ENCODE data around the gene NFASC.

Gene NFASC

DNA sequence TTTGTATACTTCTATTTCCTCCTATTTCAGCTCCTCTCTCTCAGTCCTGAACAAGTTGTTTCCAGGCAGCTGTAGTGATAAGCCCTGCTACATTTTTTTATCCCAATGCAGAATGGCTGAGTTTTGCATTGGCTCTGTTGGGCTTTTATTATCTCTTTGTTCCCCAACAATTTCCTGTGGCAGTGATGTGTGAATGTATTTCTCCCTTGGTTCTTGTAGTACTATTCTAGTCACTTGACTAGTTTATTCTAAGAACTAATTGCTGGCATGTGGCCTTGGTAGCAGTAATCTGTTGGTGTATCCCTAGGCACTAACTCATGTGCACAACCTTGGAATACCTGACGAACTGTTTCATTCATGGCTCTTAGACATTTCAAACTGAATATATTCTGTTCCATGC is 60.7 kb downstream of the NFASC start:
- no peak overlapping the region for H3K9ac ChIP-seq (ENCODE audit: low read length)
- no peaks in the 10 kb centered on the region for H3K36me3 ChIP-seq (ENCODE audit: control insufficient read depth, low read depth, low read length)
- H3K4me1 ChIP-seq (ENCODE audit: control insufficient read depth, low read depth, low read length) = peaks cover 45% of the 10 kb centered on the region
- no peak overlapping the region for H3K4me3 ChIP-seq (ENCODE audit: low read length)
- no peaks in the 10 kb centered on the region for H3K9me3 ChIP-seq (ENCODE audit: control insufficient read depth, low read depth, low read length)
- no peaks in the 10 kb centered on the region for H3K27me3 ChIP-seq (ENCODE audit: control insufficient read depth, insufficient read depth, low read length)
- H3K27ac ChIP-seq (ENCODE audit: low read length) = no peak overlapping the region

DNA sequence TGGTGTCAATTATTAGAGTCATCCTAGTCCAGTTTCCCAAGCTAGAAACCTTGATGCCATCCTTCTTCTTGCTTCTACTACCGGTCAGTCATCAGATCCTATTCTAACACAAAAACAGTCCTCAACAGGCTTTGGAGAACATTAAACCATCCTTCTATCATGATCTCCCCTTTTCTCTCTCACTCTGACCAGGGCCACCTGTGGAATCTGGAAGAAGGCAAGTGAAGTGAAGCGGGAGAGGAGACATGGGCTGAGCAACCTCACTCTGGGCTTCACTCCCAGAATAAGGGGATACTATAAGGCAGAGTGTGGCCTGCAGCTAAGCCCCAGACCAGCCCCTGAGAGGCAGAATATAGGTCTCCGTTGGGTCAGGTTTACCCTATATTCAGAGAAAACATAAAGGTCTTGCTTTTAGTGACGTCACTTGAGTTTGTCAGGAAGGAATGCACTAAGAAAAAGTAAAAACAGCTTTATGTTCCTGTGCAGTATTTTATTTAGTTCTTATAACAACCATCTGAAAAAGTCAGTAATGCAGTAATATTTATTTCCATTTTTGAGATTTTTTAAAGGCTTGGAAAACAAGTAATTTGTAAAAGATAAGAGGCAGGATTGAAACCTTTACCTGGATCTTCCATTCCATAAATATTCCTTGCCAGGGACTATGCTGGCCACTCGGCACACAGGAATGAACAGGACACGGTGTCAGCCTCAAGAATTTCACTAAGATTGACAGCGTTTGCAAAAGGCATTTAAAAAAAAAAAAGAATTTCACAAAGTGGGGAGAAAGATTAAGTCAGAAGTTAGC is 61.3 kb downstream of the NFASC start:
- H3K27me3 ChIP-seq (ENCODE audit: control insufficient read depth, insufficient read depth, low read length) = no peaks in the 10 kb centered on the region

GRCh38 chr1:204932573-204932909 is 61.9 kb downstream of the NFASC start:
- H3K9me3 ChIP-seq (ENCODE audit: control insufficient read depth, low read depth, low read length) = no peaks in the 10 kb centered on the region
- no peak overlapping the region for H3K4me3 ChIP-seq (ENCODE audit: low read length)
- peaks cover 39% of the 10 kb centered on the region for H3K4me1 ChIP-seq (ENCODE audit: control insufficient read depth, low read depth, low read length)
- H3K9ac ChIP-seq (ENCODE audit: low read length) = no peak overlapping the region
- H3K27me3 ChIP-seq (ENCODE audit: control insufficient read depth, insufficient read depth, low read length) = no peaks in the 10 kb centered on the region
- no peaks in the 10 kb centered on the region for H3K36me3 ChIP-seq (ENCODE audit: control insufficient read depth, low read depth, low read length)
- H3K27ac ChIP-seq (ENCODE audit: low read length) = no peak overlapping the region

More for the DNA sequence above, 61.3 kb downstream of the NFASC start:
- Histone ChIP-seq H3K36me3 (ENCODE audit: control insufficient read depth, low read depth, low read length) (no peaks in the 10 kb centered on the region), H3K4me3 (ENCODE audit: low read length) (no peak overlapping the region), H3K9me3 (ENCODE audit: control insufficient read depth, low read depth, low read length) (no peaks in the 10 kb centered on the region), H3K9ac (ENCODE audit: low read length) (no peak overlapping the region), H3K27ac (ENCODE audit: low read length) (no peak overlapping the region), H3K4me1 (ENCODE audit: control insufficient read depth, low read depth, low read length) (peaks cover 45% of the 10 kb centered on the region)

DNA sequence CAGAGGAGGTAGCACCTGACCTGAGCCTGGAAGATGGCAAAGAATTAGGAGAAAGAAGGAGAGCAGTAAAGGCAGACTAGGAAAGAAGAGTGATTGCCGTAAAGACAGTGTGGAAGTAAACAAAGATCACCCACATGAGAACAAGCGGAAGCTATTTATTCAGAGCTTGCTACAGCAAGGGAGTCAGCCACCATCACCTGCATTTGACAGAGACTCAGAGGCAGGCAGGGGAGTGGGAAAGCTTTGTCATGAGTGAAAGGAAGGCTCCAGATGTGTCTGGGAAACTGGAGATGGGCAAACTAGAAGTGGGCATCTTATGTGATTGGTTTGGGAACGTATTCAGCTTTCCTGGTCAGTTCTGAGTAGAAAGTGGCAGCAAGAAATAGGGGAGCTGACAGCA is 64.5 kb downstream of the NFASC start:
- H3K9me3 ChIP-seq (ENCODE audit: control insufficient read depth, low read depth, low read length) = no peaks in the 10 kb centered on the region
- H3K27ac ChIP-seq (ENCODE audit: low read length) = no peak overlapping the region
- H3K4me1 ChIP-seq (ENCODE audit: control insufficient read depth, low read depth, low read length) = peaks cover 14% of the 10 kb centered on the region
- no peaks in the 10 kb centered on the region for H3K36me3 ChIP-seq (ENCODE audit: control insufficient read depth, low read depth, low read length)
- H3K4me3 ChIP-seq (ENCODE audit: low read length) = no peak overlapping the region
- no peak overlapping the region for H3K9ac ChIP-seq (ENCODE audit: low read length)
- no peaks in the 10 kb centered on the region for H3K27me3 ChIP-seq (ENCODE audit: control insufficient read depth, insufficient read depth, low read length)

- Histone ChIP-seq H3K27ac (ENCODE audit: low read length) (no peak overlapping the region), H3K9ac (ENCODE audit: low read length) (no peak overlapping the region), H3K9me3 (ENCODE audit: control insufficient read depth, low read depth, low read length) (no peaks in the 10 kb centered on the region), H3K4me1 (ENCODE audit: control insufficient read depth, low read depth, low read length) (peaks cover 7% of the 10 kb centered on the region), H3K36me3 (ENCODE audit: control insufficient read depth, low read depth, low read length) (no peaks in the 10 kb centered on the region), H3K4me3 (ENCODE audit: low read length) (no peak overlapping the region), H3K27me3 (ENCODE audit: control insufficient read depth, insufficient read depth, low read length) (no peaks in the 10 kb centered on the region)
Observed at GRCh38 chr1:204936765-204937164, 66.1 kb downstream of the NFASC start.

- H3K9ac ChIP-seq (ENCODE audit: low read length) = no peak overlapping the region
- no peak overlapping the region for H3K4me3 ChIP-seq (ENCODE audit: low read length)
- H3K9me3 ChIP-seq (ENCODE audit: control insufficient read depth, low read depth, low read length) = no peaks in the 10 kb centered on the region
- no peaks in the 10 kb centered on the region for H3K27me3 ChIP-seq (ENCODE audit: control insufficient read depth, insufficient read depth, low read length)
- no peaks in the 10 kb centered on the region for H3K36me3 ChIP-seq (ENCODE audit: control insufficient read depth, low read depth, low read length)
- H3K4me1 ChIP-seq (ENCODE audit: control insufficient read depth, low read depth, low read length) = peaks cover 10% of the 10 kb centered on the region
- H3K27ac ChIP-seq (ENCODE audit: low read length) = no peak overlapping the region
Observed at GRCh38 chr1:204937901-204938300, 67.2 kb downstream of the NFASC start.

DNA sequence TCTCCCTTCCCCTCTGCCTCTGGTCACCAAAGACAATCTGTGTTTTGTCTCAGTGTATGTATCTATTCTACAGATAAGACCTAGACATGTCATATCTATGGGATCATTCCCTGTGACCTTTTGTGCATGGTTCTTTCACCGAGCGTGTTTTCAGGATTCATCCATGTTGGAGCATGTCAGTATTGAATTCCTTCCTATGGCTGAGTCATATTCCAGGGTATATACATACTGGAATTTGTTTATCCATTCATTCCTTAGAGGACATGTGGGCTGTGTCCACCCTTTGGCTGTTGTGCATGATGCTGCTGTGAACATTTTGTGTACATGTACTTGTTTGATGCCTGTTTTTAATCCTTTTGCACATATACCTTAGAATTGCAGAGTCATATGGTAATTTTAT is 69.9 kb downstream of the NFASC start:
- H3K9ac ChIP-seq (ENCODE audit: low read length) = no peak overlapping the region
- H3K4me1 ChIP-seq (ENCODE audit: control insufficient read depth, low read depth, low read length) = peaks cover 10% of the 10 kb centered on the region
- no peak overlapping the region for H3K27ac ChIP-seq (ENCODE audit: low read length)
- H3K36me3 ChIP-seq (ENCODE audit: control insufficient read depth, low read depth, low read length) = no peaks in the 10 kb centered on the region
- no peaks in the 10 kb centered on the region for H3K27me3 ChIP-seq (ENCODE audit: control insufficient read depth, insufficient read depth, low read length)
- H3K4me3 ChIP-seq (ENCODE audit: low read length) = no peak overlapping the region
- H3K9me3 ChIP-seq (ENCODE audit: control insufficient read depth, low read depth, low read length) = no peaks in the 10 kb centered on the region

DNA sequence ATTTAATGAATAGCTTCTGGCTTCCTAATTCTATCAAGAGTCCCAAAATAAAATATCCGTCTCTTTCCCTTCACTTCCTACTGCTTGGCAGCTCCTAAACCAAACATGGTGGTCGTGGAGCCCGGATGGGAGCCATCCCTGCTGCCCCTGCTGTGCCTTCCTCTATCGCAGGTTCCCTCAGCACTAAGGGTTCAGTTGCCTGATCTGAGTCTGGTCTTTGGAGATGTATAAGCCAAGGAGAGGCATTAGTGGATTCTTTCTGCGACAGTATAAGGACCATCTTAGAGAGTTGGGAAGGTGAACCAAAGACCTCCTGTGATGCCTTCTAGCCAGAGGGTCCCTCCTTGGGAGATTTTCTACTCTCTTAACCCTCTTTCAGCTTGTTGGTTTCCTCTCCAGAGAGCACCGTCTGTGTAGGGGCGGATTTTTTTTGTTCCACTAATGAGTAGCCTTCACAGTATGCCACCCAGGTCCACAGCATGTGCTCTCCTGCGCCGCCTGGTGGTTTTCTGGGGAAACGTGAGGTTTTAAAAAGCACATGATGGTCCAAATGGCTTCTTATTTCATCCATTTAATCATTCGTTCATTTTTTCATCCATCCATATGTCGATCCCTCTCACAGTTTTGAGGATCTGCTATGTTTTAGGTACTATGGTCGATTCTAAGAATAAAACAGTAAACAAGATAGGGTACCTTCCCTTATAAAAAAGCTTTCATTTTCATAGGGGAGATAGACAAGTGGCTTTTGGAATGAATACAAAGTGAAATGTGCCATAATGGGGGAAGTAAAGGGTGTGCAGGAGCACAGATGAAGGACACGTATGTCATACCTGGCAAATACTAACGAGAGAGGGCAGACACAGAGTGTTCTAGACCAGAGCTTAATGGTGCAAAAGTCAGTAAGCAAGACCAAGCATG is 71.0 kb downstream of the NFASC start:
- Histone ChIP-seq H3K4me3 (ENCODE audit: low read length) (no peak overlapping the region), H3K4me1 (ENCODE audit: control insufficient read depth, low read depth, low read length) (peaks cover 10% of the 10 kb centered on the region), H3K9me3 (ENCODE audit: control insufficient read depth, low read depth, low read length) (no peaks in the 10 kb centered on the region), H3K36me3 (ENCODE audit: control insufficient read depth, low read depth, low read length) (no peaks in the 10 kb centered on the region), H3K27ac (ENCODE audit: low read length) (no peak overlapping the region), H3K9ac (ENCODE audit: low read length) (no peak overlapping the region), H3K27me3 (ENCODE audit: control insufficient read depth, insufficient read depth, low read length) (no peaks in the 10 kb centered on the region)

DNA sequence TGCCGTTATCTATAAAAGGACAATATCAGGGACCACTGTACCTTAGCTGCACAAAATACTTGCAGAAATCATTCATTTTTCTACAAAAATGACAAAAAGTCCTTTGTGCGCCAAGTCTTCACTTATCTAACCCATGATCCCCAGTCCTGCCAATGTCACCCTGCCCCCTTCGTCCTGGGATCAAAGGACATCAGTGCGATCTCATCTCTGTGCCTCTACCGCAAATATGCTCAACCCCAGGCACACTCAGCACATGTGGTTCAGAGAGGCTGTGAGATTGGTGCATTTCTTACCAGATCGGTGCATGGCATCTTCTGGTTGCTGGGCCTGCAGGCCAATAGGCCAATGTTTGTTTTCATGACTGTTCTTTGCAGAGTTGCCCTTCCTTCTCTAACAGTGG is 72.8 kb downstream of the NFASC start:
- Histone ChIP-seq H3K9me3 (ENCODE audit: control insufficient read depth, low read depth, low read length) (no peaks in the 10 kb centered on the region), H3K27me3 (ENCODE audit: control insufficient read depth, insufficient read depth, low read length) (no peaks in the 10 kb centered on the region), H3K4me3 (ENCODE audit: low read length) (no peak overlapping the region), H3K9ac (ENCODE audit: low read length) (no peak overlapping the region), H3K36me3 (ENCODE audit: control insufficient read depth, low read depth, low read length) (no peaks in the 10 kb centered on the region), H3K27ac (ENCODE audit: low read length) (no peak overlapping the region), H3K4me1 (ENCODE audit: control insufficient read depth, low read depth, low read length) (peaks cover 10% of the 10 kb centered on the region)

GRCh38 chr1:204944662-204945061 is 74.0 kb downstream of the NFASC start:
- Histone ChIP-seq H3K4me3 (ENCODE audit: low read length) (no peak overlapping the region), H3K4me1 (ENCODE audit: control insufficient read depth, low read depth, low read length) (peaks cover 10% of the 10 kb centered on the region), H3K36me3 (ENCODE audit: control insufficient read depth, low read depth, low read length) (no peaks in the 10 kb centered on the region), H3K27me3 (ENCODE audit: control insufficient read depth, insufficient read depth, low read length) (no peaks in the 10 kb centered on the region), H3K27ac (ENCODE audit: low read length) (no peak overlapping the region), H3K9ac (ENCODE audit: low read length) (no peak overlapping the region), H3K9me3 (ENCODE audit: control insufficient read depth, low read depth, low read length) (no peaks in the 10 kb centered on the region)

DNA sequence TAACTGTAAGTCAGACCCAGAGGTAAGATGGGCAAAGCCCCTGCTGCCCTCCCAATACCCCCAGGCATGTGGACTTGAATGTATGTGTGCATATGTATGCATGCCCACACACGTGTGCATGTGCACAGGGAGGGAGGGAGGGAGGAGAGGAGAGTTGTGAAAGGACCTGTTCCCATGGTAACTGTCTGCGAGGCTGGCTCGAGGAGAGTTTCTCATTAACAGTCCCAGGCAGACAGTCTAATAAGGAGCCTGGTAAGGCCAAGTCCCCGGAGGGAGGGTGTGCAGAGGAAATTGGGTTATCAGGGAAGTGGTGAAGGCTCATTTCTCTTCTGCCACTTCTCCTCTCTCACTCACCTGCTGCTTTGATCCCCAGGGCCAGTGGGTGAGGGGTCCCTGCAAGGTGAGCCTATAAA is 74.9 kb downstream of the NFASC start:
- H3K27ac ChIP-seq (ENCODE audit: low read length) = no peak overlapping the region
- peaks cover 9% of the 10 kb centered on the region for H3K4me1 ChIP-seq (ENCODE audit: control insufficient read depth, low read depth, low read length)

More for the DNA sequence above, 74.9 kb downstream of the NFASC start:
- H3K27me3 ChIP-seq (ENCODE audit: control insufficient read depth, insufficient read depth, low read length) = no peaks in the 10 kb centered on the region
- no peak overlapping the region for H3K4me3 ChIP-seq (ENCODE audit: low read length)
- H3K9ac ChIP-seq (ENCODE audit: low read length) = no peak overlapping the region
- H3K9me3 ChIP-seq (ENCODE audit: control insufficient read depth, low read depth, low read length) = no peaks in the 10 kb centered on the region
- no peaks in the 10 kb centered on the region for H3K36me3 ChIP-seq (ENCODE audit: control insufficient read depth, low read depth, low read length)
